ENCODE data around the gene TPD52L2.

TPD52L2 gene

GRCh38 chr20:63935447-63935846 lies 70.4 kb downstream of the TPD52L2 start:
- no peak for DNase-seq

- DNase-seq, result no peak
Observed at GRCh38 chr20:63937596-63937995, 72.5 kb downstream of the TPD52L2 start.

DNA sequence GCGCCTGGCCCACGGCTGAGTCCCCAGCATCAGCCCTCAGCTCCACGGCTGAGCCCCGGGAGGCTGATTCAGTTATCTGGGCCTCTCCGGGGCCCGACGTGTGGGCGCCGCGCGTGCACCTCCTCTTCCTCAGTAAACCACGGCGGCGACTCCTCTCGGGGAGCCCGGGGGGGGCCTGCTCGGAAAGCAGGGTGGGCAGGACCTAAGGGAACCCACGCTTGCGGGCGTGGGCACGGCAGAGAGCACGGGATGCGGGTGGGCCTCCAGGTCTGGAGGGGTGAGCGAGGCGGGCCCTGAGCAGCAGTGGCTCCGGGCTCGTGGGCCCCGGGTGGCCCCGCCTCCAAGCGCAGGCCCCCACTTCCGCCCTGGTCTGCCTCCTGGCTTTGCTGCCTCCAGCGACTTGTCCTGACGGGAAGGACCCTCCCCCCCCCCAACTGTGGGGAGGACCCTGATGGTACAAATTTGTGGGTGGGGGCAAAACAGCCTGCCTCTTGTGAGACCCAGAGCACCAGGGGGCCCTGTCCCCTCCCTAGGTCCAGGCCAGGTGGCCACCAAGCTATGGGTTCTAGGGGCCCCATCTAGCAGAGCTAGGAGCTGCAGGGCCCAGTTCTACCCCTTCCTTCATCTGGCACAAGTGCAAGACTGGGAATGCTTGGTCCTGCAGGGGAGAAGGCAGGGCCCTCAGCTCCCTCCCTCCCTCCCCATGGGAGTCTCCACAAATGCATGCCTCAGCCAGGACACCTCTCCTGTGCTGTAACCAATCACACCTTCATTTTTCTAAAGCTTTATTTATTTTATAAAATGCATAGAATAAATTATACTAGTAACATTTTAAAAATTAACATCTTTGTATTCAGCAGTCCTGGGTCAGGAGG lies 74.2 kb downstream of the TPD52L2 start:
- no peak for DNase-seq

GRCh38 chr20:63940071-63940471 lies 75.0 kb downstream of the TPD52L2 start:
- no peak for DNase-seq

- no peak for DNase-seq
Observed at GRCh38 chr20:63940472-63941266, 75.6 kb downstream of the TPD52L2 start.
